GM12801 (cell line): Measurements from ENCODE around the gene PDE3A.

ENCODE experiments used
- CTCF ChIP-seq: IDR thresholded peaks from one replicate; pipeline ENCODE4 v1.5.1; 2011; ENCODE audit warnings: control low read depth; ENCODE audit not compliant: insufficient read length; ENCODE audit errors: extremely low read depth

The PDE3A gene

GRCh38 chr12:20442322-20442721, 74.0 kb downstream of the PDE3A start:
- TF ChIP-seq CTCF = no peak

DNA sequence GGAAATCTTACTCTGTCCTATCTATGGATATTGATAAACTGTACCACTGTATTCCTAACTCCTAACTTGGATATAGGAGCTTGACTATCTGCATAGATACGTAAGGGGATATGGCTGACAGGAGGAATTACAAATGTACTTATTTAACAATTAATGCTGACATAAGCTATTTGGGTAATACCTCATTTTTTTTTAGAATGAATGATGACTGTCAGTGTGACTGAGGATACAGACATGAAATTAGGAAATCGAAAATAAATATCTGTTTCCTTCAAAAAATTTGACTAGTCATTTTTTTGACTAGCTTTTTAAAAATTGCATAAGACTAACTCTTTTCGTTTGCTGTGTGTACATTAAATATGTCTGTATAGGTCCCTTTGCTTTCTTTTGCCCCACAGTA, 74.9 kb downstream of the PDE3A start:
- no peak for TF ChIP-seq CTCF

DNA sequence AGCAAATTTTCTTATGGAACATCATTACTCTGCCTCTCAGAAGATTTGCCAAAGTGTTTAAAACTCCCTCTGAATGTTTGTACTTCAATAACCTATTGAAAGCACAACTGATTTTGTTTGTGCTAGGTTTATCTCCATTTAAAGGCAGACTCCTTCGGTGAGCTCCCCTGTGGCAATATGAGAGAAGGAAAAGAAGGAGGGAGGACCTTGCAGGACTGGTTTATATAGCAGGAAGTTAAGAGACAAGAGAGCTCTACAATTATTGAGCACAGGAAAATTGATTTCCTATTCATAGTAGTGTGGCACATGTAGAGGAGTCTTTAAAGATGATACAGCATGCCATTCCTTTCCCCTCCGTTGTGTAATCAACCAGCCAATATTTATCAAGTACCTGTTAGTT, 75.5 kb downstream of the PDE3A start:
- TF ChIP-seq CTCF = no peak

DNA sequence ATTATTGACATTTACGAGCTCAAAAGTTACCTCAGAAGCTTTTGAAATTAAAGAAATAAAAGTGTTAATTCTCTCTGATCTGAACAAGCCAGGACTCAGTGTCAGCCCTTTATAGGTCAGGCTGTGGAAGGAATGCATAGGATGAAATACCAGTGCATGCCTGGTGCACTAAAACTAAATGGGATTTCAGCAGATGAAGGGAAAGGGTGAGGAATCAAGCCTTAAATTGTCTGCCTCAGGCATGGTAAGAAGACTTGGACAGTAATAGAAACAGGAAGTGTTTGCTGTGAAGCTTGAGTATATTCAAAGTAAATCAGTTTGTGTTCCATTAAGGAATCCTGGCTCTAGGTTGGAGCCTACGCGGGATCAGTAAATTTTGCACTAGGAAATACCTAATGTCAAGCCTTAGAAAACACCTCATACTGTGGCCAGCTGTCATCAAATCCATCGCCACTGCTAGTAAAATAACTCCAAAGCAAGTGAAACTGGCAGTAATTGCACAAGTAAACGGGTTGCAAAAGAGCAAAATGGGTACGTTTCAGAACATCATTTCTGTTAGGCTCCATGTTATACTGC, 76.3 kb downstream of the PDE3A start:
- TF ChIP-seq CTCF = no peak

DNA sequence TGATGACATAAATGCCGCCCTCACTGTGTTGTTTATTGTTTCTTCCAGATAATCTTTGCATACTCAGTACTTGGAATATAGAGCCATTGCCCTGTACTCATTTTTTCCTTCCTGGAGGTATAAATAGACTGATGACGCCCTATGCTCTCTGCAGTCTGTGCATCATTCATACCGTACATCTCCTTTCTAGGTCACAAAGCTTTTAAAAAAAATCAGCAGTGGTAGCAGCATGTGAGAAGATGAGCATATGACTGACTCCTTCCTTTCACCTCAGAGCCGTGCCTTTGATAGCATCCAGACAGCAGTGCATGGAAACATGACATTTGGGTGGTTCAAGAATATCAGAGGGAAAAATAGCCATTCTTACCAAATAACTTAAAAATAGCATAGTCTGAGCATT, 77.3 kb downstream of the PDE3A start:
- no peak for TF ChIP-seq CTCF

- TF ChIP-seq CTCF = no peak
These were observed 78.5 kb downstream of the PDE3A start for GRCh38 chr12:20446836-20447235.

GRCh38 chr12:20448781-20449180, 80.4 kb downstream of the PDE3A start:
- TF ChIP-seq CTCF = no peak

DNA sequence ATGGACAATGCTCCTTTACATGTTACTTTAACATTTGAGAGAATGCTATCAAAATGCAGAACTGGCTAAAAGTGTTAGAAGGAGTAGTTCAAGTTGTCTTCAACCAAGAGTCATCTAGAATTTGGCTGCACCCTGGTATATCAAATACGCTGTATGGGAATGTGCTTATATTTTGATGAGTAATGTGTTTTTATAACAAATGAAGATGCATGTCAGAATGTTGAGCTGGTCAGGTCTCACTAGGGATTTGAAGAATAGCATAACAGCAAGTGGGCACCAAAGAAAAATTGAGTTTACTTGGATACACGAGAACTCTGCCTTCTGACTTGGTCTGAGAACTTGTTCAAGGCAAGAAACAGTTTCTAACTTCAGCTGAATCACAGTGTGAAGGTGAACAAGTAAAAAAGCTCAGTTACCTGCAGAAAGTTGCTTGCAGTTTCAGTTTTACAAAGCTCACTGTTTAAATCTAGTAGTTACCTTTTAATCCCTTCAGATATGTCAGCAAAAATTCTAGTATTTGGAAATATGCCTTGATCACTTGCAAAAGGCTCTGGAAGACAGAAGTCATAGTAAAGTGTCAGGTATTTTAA, 82.3 kb downstream of the PDE3A start:
- no peak for TF ChIP-seq CTCF
